Cardiac fibroblast (primary cell): ENCODE data around the gene PHACTR1.

Experiments used
- DNase-seq, 2 donors: peaks; one replicate each; pipeline versions ENCODE4 v3.0.0 to v3.0.0-alpha.2; 2010; ENCODE audit warnings: low read depth in 2 of 2
- H3K4me3 ChIP-seq, 2 donors: replicated peaks in 1 of 2; 1 replicate in 1 of 2; 2 replicates in 1 of 2; pipeline ENCODE4 v1.5.1; 2011; ENCODE audit warnings: low read depth in 2 of 2, low read length in 2 of 2, mild to moderate bottlenecking in 2 of 2, moderate library complexity in 1 of 2
- CTCF ChIP-seq: IDR thresholded peaks from one replicate; pipeline ENCODE4 v1.5.1; 2011; ENCODE audit warnings: low read depth, mild to moderate bottlenecking, low read length, inconsistent platforms

Gene PHACTR1

GRCh38 chr6:13332349-13332706 lies 615.8 kb downstream of the PHACTR1 start:
- no peak overlapping the region for H3K4me3 ChIP-seq
- TF ChIP-seq CTCF: no peak
- no peak for DNase-seq

GRCh38 chr6:13334953-13335352 lies 618.4 kb downstream of the PHACTR1 start:
- TF ChIP-seq CTCF: no peak
- DNase-seq: peak; percentile 46 to 83
- H3K4me3 ChIP-seq: no peak overlapping the region

GRCh38 chr6:13336553-13336952 lies 620.0 kb downstream of the PHACTR1 start:
- H3K4me3 ChIP-seq: no peak overlapping the region
- TF ChIP-seq CTCF: peak; percentile 92
- DNase-seq: peak; percentile 89 to 92

- H3K4me3 ChIP-seq: no peak overlapping the region
- TF ChIP-seq CTCF: no peak
- DNase-seq: no peak
Measured at GRCh38 chr6:13338038-13338437, 621.5 kb downstream of the PHACTR1 start.
